ENCODE data around the gene LAMA1. TPM values are rescaled to one million over a fixed set of nuclear protein-coding genes. Genes with fewer than 3 reads are reported as not detected.

LAMA1 gene
- total RNA-seq, 4 donors from 2014 or later: 0.17 to 1.7 (median 0.61) TPM

DNA sequence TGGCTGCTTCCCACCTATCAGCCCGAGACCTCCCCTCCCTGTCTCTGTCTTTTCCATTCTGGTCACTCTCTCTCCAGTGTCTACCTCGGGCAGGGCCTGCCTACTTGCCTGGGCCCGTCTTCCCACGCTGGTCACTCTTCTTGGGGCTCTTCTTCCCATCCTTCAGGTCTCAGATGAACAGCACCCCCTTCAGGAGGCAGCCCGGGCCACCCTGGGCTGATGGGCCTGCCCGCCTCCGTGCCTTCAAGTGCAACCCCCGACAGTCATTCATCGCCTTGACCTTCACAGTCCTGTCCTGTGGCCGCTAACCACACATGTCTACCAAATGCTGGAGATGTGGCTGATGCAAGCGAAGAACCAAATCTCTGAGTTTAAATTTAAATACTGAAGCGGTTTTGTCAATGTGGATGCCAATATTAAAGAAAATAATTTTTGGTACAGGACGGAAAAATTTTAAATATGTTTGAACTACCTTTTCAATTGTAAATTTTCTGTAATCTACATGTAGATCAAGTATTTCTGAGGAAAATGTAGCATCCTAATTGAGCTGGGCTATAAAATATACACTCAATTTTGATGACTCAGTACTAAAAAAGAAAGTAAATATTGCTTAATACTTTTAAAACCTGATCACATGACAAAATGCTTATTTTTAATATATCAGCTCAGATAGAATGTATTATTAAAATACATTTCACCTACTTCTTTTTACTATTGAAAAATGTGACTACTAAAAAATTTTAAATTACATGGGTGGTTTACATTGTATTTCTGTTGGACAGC lies 96.4 kb downstream of the LAMA1 start:
- no peak for DNase-seq (ENCODE audit: low spot score in 2 of 2)
- TF ChIP-seq, protein P1, sequence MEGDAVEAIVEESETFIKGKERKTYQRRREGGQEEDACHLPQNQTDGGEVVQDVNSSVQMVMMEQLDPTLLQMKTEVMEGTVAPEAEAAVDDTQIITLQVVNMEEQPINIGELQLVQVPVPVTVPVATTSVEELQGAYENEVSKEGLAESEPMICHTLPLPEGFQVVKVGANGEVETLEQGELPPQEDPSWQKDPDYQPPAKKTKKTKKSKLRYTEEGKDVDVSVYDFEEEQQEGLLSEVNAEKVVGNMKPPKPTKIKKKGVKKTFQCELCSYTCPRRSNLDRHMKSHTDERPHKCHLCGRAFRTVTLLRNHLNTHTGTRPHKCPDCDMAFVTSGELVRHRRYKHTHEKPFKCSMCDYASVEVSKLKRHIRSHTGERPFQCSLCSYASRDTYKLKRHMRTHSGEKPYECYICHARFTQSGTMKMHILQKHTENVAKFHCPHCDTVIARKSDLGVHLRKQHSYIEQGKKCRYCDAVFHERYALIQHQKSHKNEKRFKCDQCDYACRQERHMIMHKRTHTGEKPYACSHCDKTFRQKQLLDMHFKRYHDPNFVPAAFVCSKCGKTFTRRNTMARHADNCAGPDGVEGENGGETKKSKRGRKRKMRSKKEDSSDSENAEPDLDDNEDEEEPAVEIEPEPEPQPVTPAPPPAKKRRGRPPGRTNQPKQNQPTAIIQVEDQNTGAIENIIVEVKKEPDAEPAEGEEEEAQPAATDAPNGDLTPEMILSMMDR (IDR thresholded peaks at IDR 0.05): no peak
- TF ChIP-seq POLR2A (IDR thresholded peaks at IDR 0.05): no peak
- intact Hi-C loops (cut with DNase I; ENCODE audit: low total_unique reads): loop anchor here (1.0 to 10.0 kb wide), 2 partner anchors 40 to 106 kb away; no protein-coding TSS in a partner anchor
- 90% methylated on average over 13 of the region's 13 CpGs for WGBS, 2 donors
- H3K4me3 ChIP-seq (ENCODE audit: low read depth, poor library complexity, severe bottlenecking): no peak overlapping the region

DNA sequence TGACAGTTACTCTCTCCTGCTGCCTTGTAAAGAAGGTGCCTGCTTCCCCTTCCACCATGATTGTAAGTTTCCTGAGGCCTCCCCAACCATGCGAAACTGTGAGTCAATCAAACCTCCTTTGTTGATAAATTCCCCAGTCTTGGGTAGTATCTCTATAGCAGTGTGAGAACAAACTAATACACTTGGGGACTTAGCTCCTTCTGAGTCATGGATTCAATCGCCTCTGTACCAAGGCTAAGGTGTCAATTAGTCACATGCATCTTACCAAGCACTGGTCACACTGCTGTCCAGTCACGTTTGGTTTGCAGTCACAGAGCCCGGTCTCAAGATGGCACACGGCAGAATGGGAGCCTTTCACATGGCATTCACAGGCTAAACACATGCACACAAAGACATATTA lies 100.6 kb downstream of the LAMA1 start:
- intact Hi-C loops (cut with DNase I; ENCODE audit: low total_unique reads): no loop called here
- 82 to 91% methylated on average over 5 of the region's 5 CpGs for WGBS, 2 donors
- TF ChIP-seq, protein P1 (IDR thresholded peaks at IDR 0.05): no peak
- no peak for TF ChIP-seq POLR2A (IDR thresholded peaks at IDR 0.05)
- H3K4me3 ChIP-seq (ENCODE audit: low read depth, poor library complexity, severe bottlenecking): no peak overlapping the region
- DNase-seq (ENCODE audit: low spot score in 2 of 2): no peak

DNA sequence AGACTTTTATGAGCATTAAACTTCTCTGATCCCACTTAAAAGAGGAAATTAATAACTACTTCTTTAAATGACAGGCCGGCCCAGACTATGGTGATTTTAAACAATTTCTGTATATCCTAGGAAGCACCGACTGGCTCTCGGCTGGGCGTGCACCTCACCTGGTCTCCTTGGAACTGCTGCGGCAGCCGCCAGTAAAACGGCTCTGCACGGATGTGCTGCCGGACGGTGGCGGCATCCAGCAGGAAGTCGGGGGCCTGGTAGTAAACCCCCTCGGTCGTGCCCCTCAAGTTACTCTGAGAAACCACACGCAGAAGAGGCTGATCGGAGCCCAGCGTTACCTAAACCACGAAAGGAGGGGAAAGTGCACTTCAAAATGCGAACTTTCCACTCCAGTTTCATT lies 106.5 kb downstream of the LAMA1 start:
- intact Hi-C loops (cut with DNase I; ENCODE audit: low total_unique reads): no loop called here
- WGBS, 2 donors: 71 to 84% methylated on average over 19 of the region's 19 CpGs
- no peak for DNase-seq (ENCODE audit: low spot score in 2 of 2)
- H3K4me3 ChIP-seq (ENCODE audit: low read depth, poor library complexity, severe bottlenecking): no peak overlapping the region
- TF ChIP-seq POLR2A (IDR thresholded peaks at IDR 0.05): no peak
- TF ChIP-seq, protein P1 (IDR thresholded peaks at IDR 0.05): no peak

DNA sequence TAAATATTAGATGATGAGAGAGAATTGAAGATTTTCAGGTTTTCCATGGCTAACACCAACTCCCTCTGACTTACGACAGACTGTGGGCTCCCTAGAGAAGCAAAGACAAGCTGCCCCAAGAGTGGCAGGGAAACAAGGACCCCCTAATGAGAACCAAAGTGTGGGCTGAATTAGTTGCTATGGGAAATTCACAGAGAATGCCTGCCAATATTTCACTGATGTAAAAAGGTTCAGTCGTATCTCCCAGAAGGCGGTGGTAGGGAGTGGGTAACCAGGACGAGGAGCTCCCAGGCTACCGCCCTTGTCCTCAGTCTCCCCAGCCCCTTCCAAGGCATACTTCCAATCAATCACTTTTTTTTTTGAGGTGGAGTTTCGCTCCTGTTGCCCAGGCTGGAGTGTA lies 113.6 kb downstream of the LAMA1 start:
- H3K4me3 ChIP-seq (ENCODE audit: low read depth, poor library complexity, severe bottlenecking): no peak overlapping the region
- 87 to 93% methylated on average over 6 of the region's 6 CpGs for WGBS, 2 donors
- intact Hi-C loops (cut with DNase I; ENCODE audit: low total_unique reads): loop anchor here (5.0 kb wide), 1 partner anchor 82 kb away; no protein-coding TSS in a partner anchor
- DNase-seq (ENCODE audit: low spot score in 2 of 2): no peak
- TF ChIP-seq, protein P1 (IDR thresholded peaks at IDR 0.05): no peak
- no peak for TF ChIP-seq POLR2A (IDR thresholded peaks at IDR 0.05)

DNA sequence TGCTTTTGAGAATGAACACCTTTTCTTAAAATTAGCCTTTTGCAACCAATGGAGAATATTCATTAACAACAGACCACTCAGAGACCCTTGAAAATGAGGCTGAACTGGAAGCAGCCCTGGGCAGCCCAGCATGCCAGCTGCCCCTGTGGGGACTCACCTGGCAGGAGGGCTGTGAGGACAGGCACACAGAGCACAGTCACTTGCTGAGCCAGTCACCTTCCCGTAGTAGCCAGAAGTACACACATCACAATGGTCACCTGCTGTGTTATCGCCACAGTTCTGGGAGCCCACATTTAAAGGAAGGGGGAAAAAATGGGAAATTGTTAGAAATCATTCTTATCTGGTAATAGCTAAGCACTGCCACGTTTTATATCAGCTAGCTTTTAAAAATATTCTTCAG lies 115.5 kb downstream of the LAMA1 start:
- intact Hi-C loops (cut with DNase I; ENCODE audit: low total_unique reads): loop anchor here (5.0 kb wide), 1 partner anchor 80 kb away; no protein-coding TSS in a partner anchor
- H3K4me3 ChIP-seq (ENCODE audit: low read depth, poor library complexity, severe bottlenecking): no peak overlapping the region
- TF ChIP-seq, protein P1 (IDR thresholded peaks at IDR 0.05): no peak
- no peak for TF ChIP-seq POLR2A (IDR thresholded peaks at IDR 0.05)
- WGBS, 2 donors: 61 to 62% methylated on average over 3 of the region's 3 CpGs
- DNase-seq (ENCODE audit: low spot score in 2 of 2): no peak
